IMR-90 (cell line): Measurements from ENCODE around the gene CAP2.

Experiments
- CTCF ChIP-seq: conservative IDR thresholded peaks from 2 replicates; pipeline ENCODE4 v1.5.1; 2012; ENCODE audit warnings: mild to moderate bottlenecking, low read depth, low read length, improper control_type of control experiment
- POLR2A ChIP-seq: IDR thresholded peaks from 2 replicates; pipeline ENCODE4 v1.6.1; 2012; ENCODE audit warnings: mild to moderate bottlenecking, low read depth, low read length
- RCOR1 ChIP-seq: IDR thresholded peaks from 2 replicates; pipeline ENCODE4 v1.6.1; 2012; ENCODE audit warnings: mild to moderate bottlenecking, low read length, improper control_type of control experiment; ENCODE audit not compliant: insufficient replicate concordance
- TF ChIP-seq, protein P1 (sequence below): fragments of 150-350 bp; IDR thresholded peaks from 2 replicates; pipeline ENCODE4 v1.6.1; 2016; ENCODE audit warnings: low read depth, mild to moderate bottlenecking, low read length, moderate library complexity, borderline replicate concordance

DNA sequence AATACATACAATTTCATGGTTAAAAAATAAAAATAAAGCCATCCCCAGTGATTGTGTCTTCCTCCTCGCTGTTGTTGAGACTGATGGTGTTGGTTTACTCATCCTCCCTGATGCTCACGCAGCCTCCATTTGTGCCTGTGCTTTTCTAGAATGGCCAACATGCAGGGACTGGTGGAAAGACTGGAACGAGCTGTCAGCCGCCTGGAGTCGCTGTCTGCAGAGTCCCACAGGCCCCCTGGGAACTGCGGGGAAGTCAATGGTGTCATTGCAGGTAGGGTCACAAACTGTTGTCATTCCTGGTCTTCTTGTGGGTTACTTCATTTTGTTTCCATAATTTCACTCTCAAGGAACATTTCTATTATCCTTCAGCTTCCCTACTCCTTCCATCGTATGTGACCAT, 28.0 kb downstream of the CAP2 start:
- no peak for TF ChIP-seq CTCF
- TF ChIP-seq POLR2A = no peak
- no peak for TF ChIP-seq RCOR1
- TF ChIP-seq, protein P1, sequence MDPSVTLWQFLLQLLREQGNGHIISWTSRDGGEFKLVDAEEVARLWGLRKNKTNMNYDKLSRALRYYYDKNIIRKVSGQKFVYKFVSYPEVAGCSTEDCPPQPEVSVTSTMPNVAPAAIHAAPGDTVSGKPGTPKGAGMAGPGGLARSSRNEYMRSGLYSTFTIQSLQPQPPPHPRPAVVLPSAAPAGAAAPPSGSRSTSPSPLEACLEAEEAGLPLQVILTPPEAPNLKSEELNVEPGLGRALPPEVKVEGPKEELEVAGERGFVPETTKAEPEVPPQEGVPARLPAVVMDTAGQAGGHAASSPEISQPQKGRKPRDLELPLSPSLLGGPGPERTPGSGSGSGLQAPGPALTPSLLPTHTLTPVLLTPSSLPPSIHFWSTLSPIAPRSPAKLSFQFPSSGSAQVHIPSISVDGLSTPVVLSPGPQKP = no peak
